Measurements from ENCODE around the gene ANKRD13D. TPM values are rescaled to one million over a fixed set of nuclear protein-coding genes. Genes with fewer than 3 reads are reported as not detected.

The ANKRD13D gene
- 29.6 and 37.3 TPM in 2 replicates for total RNA-seq

GRCh38 chr11:67289226-67289650 is at the start of gene ANKRD13D:
Gene ANKRD13D (plus strand): TSS chr11:67289303. CDS start chr11:67289461, 158 bp downstream.

DNA sequence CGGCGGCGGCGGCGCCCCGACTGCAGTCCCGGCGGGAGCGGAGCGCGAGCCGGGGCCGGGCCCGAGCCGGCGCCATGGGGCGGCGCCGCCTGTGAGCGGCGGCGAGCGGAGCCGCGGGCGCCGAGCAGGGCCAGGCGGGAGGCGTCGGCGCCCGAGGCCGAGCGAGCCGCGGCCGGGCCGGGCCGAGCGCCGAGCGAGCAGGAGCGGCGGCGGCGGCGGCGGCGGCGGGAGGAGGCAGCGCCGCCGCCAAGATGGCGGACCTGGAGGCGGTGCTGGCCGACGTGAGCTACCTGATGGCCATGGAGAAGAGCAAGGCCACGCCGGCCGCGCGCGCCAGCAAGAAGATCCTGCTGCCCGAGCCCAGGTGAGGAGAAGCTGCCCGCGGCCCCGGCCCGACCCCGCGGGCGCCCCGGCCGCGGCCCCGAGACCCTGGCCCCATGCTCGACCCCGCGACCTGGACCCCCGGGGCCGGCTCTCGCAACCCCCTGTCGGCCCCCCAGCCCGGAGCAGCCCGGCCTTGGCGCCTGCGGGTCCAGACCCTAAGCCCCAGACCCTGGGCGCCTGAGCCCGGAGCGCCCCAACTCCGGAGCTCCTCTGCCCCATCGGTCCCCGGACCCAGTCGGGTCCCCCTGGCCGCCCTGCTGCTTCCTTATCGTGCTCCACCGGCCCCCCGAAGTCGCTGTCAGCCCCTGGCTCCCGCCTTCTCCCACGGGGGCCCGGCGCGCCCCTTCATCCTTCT is 22.5 kb upstream of the ANKRD13D start, which contains the start of gene GRK2:
GRK2 (plus strand) TSS at position 25 of the 739 bp plus-strand sequence; CDS start at position 252, 227 bp downstream.

GRCh38 chr11:67303132-67303834 is 14.2 kb downstream of the ANKRD13D start, which contains the start of gene SSH3:
Gene SSH3 (plus strand): TSS chr11:67303530. CDS start chr11:67303626, 96 bp downstream.

Other genes with a start within 250 kb of the ANKRD13D start
- gene RHOD, start 232.5 kb upstream of the ANKRD13D start, total RNA-seq: 13.4 and 17.4 TPM in 2 replicates
- gene KDM2A, start 170.0 kb upstream of the ANKRD13D start, total RNA-seq: 29.3 and 39.8 TPM in 2 replicates
- 22.5 and 25.7 TPM in 2 replicates for gene GRK2, start 22.8 kb upstream of the ANKRD13D start, total RNA-seq
- 9.7 and 10.3 TPM in 2 replicates for gene SSH3, start 14.2 kb downstream of the ANKRD13D start, total RNA-seq
- 40.7 and 44.7 TPM in 2 replicates for gene POLD4, start 64.2 kb downstream of the ANKRD13D start, total RNA-seq
- 3.4 and 4.4 TPM in 2 replicates for gene CLCF1, start 84.3 kb downstream of the ANKRD13D start, total RNA-seq
- gene RAD9A, start 102.7 kb downstream of the ANKRD13D start, total RNA-seq: 2.4 and 5.4 TPM in 2 replicates
- gene PPP1CA, start 112.6 kb downstream of the ANKRD13D start, total RNA-seq: 122 and 148 TPM in 2 replicates
- gene TBC1D10C, start 114.8 kb downstream of the ANKRD13D start, total RNA-seq: not detected in 2 replicates
- gene CARNS1, start 126.4 kb downstream of the ANKRD13D start, total RNA-seq: under 0.01 and 0.09 TPM in 2 replicates
- 38.9 and 52.1 TPM in 2 replicates for gene RPS6KB2, start 139.2 kb downstream of the ANKRD13D start, total RNA-seq
- not detected in 2 replicates for gene PTPRCAP, start 148.4 kb downstream of the ANKRD13D start, total RNA-seq
- 115 and 127 TPM in 2 replicates for gene CORO1B, start 154.2 kb downstream of the ANKRD13D start, total RNA-seq
- gene GPR152, start 163.4 kb downstream of the ANKRD13D start, total RNA-seq: not detected in 2 replicates
- gene CABP4, start 166.1 kb downstream of the ANKRD13D start, total RNA-seq: not detected in 2 replicates
- gene TMEM134, start 179.9 kb downstream of the ANKRD13D start, total RNA-seq: 12.4 and 18.2 TPM in 2 replicates
- gene AIP, start 193.7 kb downstream of the ANKRD13D start, total RNA-seq: 101 and 142 TPM in 2 replicates
- gene PITPNM1, start 216.1 kb downstream of the ANKRD13D start, total RNA-seq: 12.5 and 14.3 TPM in 2 replicates
- 6.4 and 7.1 TPM in 2 replicates for gene CDK2AP2, start 218.9 kb downstream of the ANKRD13D start, total RNA-seq
- not detected in 2 replicates for gene CABP2, start 234.1 kb downstream of the ANKRD13D start, total RNA-seq

Measured in smooth muscle cell of bladder (primary cell).